Measurements from ENCODE around the gene CABLES2. TPM values are rescaled to one million over a fixed set of nuclear protein-coding genes. Genes with fewer than 3 reads are reported as not detected.

The CABLES2 gene
- total and polyA plus RNA-seq, 4 donors = 1.8 to 4.2 (median 2.5) TPM

DNA sequence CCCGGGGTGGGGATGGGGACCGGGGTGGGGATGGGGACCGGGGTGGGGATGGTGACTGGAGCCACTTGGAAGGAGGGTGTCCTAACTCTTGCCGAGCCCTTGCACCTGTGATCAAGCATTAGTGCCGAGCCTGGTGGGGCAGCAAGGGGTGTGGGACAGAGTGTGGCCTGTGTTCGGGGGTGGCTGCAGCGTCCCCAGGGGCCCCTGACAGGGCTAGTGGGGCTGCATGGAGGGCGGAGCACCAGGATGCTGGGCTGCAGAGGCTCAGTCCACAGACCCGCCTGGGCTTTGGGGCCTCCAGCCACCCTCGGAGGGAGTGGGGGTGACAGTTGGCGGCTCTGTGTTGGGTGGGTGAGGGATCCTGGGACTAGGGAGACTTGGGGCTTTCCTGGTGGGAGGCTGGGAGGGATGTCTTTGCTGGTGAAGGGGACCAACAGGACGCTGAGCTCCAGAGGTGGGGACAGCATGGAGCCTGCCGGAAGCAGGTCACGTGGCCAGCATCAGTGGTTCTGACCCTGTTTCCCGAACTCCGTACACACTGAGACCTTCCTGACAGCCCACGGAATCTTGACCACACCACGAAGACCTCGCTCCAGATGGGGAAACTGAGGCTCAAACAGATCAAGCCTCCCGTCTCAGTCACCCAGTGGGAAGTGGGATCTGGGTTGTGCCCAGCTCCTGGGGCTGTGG lies 15.7 kb upstream of the CABLES2 start:
- no peaks in the 10 kb centered on the region for H3K27me3 ChIP-seq (ENCODE audit: control insufficient read depth in 1 of 2, insufficient read depth in 2 of 2, low read length in 1 of 2)
- no peaks in the 10 kb centered on the region for H3K4me1 ChIP-seq (ENCODE audit: control insufficient read depth in 1 of 2, insufficient read depth in 2 of 2, low read length in 2 of 2)
- no peak overlapping the region for H3K27ac ChIP-seq (ENCODE audit: low read depth in 1 of 2, low read length in 2 of 2)
- ATAC-seq (ENCODE audit: low FRiP score) = no peak
- no peaks in the 10 kb centered on the region for H3K9me3 ChIP-seq (ENCODE audit: control insufficient read depth, low read length)
- H3K36me3 ChIP-seq (ENCODE audit: control insufficient read depth in 1 of 2, insufficient read depth in 2 of 2, low read length in 1 of 2) = no peaks in the 10 kb centered on the region
- intact Hi-C loops (cut with DNase I) = no loop called here
- 89% methylated on average over 19 to 20 of the region's 20 CpGs for WGBS, 2 donors
- no peak for DNase-seq
- H3K4me3 ChIP-seq (ENCODE audit: low read length in 2 of 2) = no peak overlapping the region

DNA sequence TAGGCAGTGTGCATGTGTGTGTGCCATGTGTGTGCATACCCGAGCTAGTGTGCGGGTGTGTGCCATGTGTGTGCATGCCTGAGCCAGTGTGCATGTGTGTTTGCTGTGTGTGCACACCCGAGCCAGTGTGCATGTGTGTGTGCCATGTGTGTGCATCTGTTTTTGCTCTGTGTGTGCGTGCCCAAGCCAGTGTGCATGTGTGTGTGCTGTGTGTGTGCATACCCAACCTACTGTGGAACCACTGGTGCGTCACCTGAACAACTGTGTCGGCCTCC lies 14.6 kb upstream of the CABLES2 start:
- no peak overlapping the region for H3K4me3 ChIP-seq (ENCODE audit: low read length in 2 of 2)
- intact Hi-C loops (cut with DNase I) = no loop called here
- no peaks in the 10 kb centered on the region for H3K9me3 ChIP-seq (ENCODE audit: control insufficient read depth, low read length)
- 87 to 88% methylated on average over 6 of the region's 6 CpGs for WGBS, 2 donors
- no peaks in the 10 kb centered on the region for H3K36me3 ChIP-seq (ENCODE audit: control insufficient read depth in 1 of 2, insufficient read depth in 2 of 2, low read length in 1 of 2)
- no peak overlapping the region for H3K27ac ChIP-seq (ENCODE audit: low read depth in 1 of 2, low read length in 2 of 2)
- no peak for DNase-seq
- no peaks in the 10 kb centered on the region for H3K27me3 ChIP-seq (ENCODE audit: control insufficient read depth in 1 of 2, insufficient read depth in 2 of 2, low read length in 1 of 2)
- H3K4me1 ChIP-seq (ENCODE audit: control insufficient read depth in 1 of 2, insufficient read depth in 2 of 2, low read length in 2 of 2) = no peaks in the 10 kb centered on the region
- ATAC-seq (ENCODE audit: low FRiP score) = no peak

- intact Hi-C loops (cut with DNase I) = no loop called here
- H3K27ac ChIP-seq (ENCODE audit: low read depth in 1 of 2, low read length in 2 of 2) = no peak overlapping the region
- ATAC-seq (ENCODE audit: low FRiP score) (no peak), DNase-seq (no peak)
- H3K9me3 ChIP-seq (ENCODE audit: control insufficient read depth, low read length) = no peaks in the 10 kb centered on the region
- no peaks in the 10 kb centered on the region for H3K36me3 ChIP-seq (ENCODE audit: control insufficient read depth in 1 of 2, insufficient read depth in 2 of 2, low read length in 1 of 2)
- 89 to 90% methylated on average over 24 of the region's 24 CpGs for WGBS, 2 donors
- H3K4me1 ChIP-seq (ENCODE audit: control insufficient read depth in 1 of 2, insufficient read depth in 2 of 2, low read length in 2 of 2) = no peaks in the 10 kb centered on the region
- H3K27me3 ChIP-seq (ENCODE audit: control insufficient read depth in 1 of 2, insufficient read depth in 2 of 2, low read length in 1 of 2) = no peaks in the 10 kb centered on the region
- no peak overlapping the region for H3K4me3 ChIP-seq (ENCODE audit: low read length in 2 of 2)
Measured at GRCh38 chr20:62420846-62421715, 14.0 kb upstream of the CABLES2 start.

- no peaks in the 10 kb centered on the region for H3K9me3 ChIP-seq (ENCODE audit: control insufficient read depth, low read length)
- intact Hi-C loops (cut with DNase I) = no loop called here
- H3K27me3 ChIP-seq (ENCODE audit: control insufficient read depth in 1 of 2, insufficient read depth in 2 of 2, low read length in 1 of 2) = no peaks in the 10 kb centered on the region
- H3K36me3 ChIP-seq (ENCODE audit: control insufficient read depth in 1 of 2, insufficient read depth in 2 of 2, low read length in 1 of 2) = no peaks in the 10 kb centered on the region
- no peak for DNase-seq
- H3K4me1 ChIP-seq (ENCODE audit: control insufficient read depth in 1 of 2, insufficient read depth in 2 of 2, low read length in 2 of 2) = no peaks in the 10 kb centered on the region
- 80 to 94% methylated on average over 7 to 9 of the region's 9 CpGs for WGBS, 2 donors
- H3K27ac ChIP-seq (ENCODE audit: low read depth in 1 of 2, low read length in 2 of 2) = no peak overlapping the region
- no peak for ATAC-seq (ENCODE audit: low FRiP score)
- no peak overlapping the region for H3K4me3 ChIP-seq (ENCODE audit: low read length in 2 of 2)
Measured at GRCh38 chr20:62419759-62420158, 12.7 kb upstream of the CABLES2 start.

- H3K9me3 ChIP-seq (ENCODE audit: control insufficient read depth, low read length) = no peaks in the 10 kb centered on the region
- no peak overlapping the region for H3K27ac ChIP-seq (ENCODE audit: low read depth in 1 of 2, low read length in 2 of 2)
- DNase-seq (no peak), ATAC-seq (ENCODE audit: low FRiP score) (no peak)
- H3K27me3 ChIP-seq (ENCODE audit: control insufficient read depth in 1 of 2, insufficient read depth in 2 of 2, low read length in 1 of 2) = no peaks in the 10 kb centered on the region
- WGBS, 2 donors = 85 to 89% methylated on average over 17 to 19 of the region's 19 CpGs
- H3K4me3 ChIP-seq (ENCODE audit: low read length in 2 of 2) = no peak overlapping the region
- no peaks in the 10 kb centered on the region for H3K4me1 ChIP-seq (ENCODE audit: control insufficient read depth in 1 of 2, insufficient read depth in 2 of 2, low read length in 2 of 2)
- no peaks in the 10 kb centered on the region for H3K36me3 ChIP-seq (ENCODE audit: control insufficient read depth in 1 of 2, insufficient read depth in 2 of 2, low read length in 1 of 2)
- intact Hi-C loops (cut with DNase I) = no loop called here
Measured at GRCh38 chr20:62418709-62419487, 11.8 kb upstream of the CABLES2 start.

DNA sequence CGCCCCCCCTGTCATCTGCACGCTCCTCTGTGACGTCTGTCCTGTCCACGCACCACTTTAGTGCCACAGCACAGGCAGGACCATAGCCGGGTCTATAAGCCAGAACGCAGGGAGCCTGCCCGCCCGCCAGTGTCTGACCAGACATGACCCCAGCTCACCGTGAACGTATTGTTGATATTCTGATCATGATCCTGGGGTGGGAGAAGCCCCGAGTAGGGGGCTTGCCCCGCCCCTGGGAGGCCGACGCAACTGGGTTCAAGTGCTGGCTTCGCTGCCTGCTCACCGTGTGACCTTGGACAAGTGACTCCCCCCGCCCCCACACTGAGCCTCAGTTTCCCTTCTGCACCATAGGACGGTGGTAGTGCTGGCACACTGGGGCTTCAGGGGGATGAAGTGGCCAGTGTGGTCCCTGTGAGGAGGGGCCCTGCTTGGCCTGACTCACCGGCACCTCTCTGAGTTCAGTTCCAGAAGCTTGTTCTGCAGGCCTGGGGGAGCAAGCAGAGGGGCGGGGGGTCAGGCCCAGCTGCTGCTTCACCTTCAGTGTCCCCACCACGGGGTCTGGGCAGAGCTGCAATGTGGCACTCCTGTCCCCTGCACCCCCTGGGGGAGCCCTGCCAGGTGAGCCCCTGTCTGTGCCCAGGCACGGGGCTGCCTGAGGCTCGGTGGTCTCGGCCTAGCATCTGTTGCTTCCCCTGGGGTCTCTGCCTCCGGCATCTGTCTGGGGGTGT lies 11.1 kb upstream of the CABLES2 start:
- Histone ChIP-seq H3K4me3 (ENCODE audit: low read length in 2 of 2) (no peak overlapping the region), H3K27me3 (ENCODE audit: control insufficient read depth in 1 of 2, insufficient read depth in 2 of 2, low read length in 1 of 2) (no peaks in the 10 kb centered on the region), H3K4me1 (ENCODE audit: control insufficient read depth in 1 of 2, insufficient read depth in 2 of 2, low read length in 2 of 2) (no peaks in the 10 kb centered on the region), H3K27ac (ENCODE audit: low read depth in 1 of 2, low read length in 2 of 2) (no peak overlapping the region), H3K36me3 (ENCODE audit: control insufficient read depth in 1 of 2, insufficient read depth in 2 of 2, low read length in 1 of 2) (no peaks in the 10 kb centered on the region), H3K9me3 (ENCODE audit: control insufficient read depth, low read length) (no peaks in the 10 kb centered on the region)
- no peak for DNase-seq
- intact Hi-C loops (cut with DNase I) = no loop called here
- no peak for ATAC-seq (ENCODE audit: low FRiP score)
- 80 to 82% methylated on average over 25 of the region's 25 CpGs for WGBS, 2 donors

DNA sequence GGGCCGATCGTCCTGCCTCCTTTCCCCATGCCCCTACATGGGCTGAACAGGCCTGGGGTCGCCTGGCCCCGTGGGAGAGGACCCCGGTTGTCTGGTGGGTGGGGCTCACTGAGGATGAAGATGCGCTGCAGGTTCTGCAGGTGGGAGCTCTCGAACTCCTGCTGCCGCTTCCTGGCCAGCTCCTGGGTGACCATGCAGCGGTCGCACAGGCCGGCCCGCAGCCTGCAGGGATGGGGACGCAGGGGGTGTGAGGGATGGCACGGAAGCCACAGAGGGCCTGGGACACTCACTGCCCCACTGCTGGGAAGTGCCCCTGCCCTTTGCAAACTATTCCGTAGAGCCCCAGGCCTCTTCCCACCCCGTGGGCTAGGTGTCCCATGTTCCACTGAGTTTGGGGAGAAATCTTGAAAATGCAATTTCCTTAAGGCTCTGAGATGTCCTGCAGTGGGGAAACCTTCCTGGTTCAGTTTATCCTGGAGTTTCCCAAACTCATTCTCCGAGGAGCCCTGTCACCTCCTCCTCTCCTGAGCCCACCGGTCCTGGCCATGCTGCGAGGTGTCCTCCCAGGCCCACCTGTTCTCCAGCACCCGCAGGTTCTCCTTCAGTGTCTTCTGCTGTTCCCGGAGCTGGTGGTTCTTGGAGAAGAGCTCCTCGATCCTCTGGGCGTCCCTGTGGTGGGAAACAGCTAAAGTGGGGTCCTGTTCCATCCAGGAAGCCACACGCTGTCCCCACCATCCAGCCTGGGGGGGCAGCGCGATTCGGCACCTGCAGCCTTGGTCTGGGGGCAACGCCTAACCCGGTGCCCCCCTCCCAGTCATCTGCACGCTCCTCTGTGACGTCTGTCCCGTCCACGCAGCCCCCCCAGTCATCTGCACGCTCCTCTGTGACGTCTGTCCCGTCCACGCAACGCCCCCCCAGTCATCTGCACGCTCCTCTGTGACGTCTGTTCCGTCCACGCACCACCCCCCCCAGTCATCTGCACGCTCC lies 9.9 kb upstream of the CABLES2 start:
- ATAC-seq (ENCODE audit: low FRiP score) = no peak

More for the DNA sequence above, 9.9 kb upstream of the CABLES2 start:
- no peak overlapping the region for H3K27ac ChIP-seq (ENCODE audit: low read depth in 1 of 2, low read length in 2 of 2)
- no peaks in the 10 kb centered on the region for H3K9me3 ChIP-seq (ENCODE audit: control insufficient read depth, low read length)
- no peak for DNase-seq
- H3K36me3 ChIP-seq (ENCODE audit: control insufficient read depth in 1 of 2, insufficient read depth in 2 of 2, low read length in 1 of 2) = no peaks in the 10 kb centered on the region
- H3K4me1 ChIP-seq (ENCODE audit: control insufficient read depth in 1 of 2, insufficient read depth in 2 of 2, low read length in 2 of 2) = no peaks in the 10 kb centered on the region
- 85 to 88% methylated on average over 40 to 43 of the region's 43 CpGs for WGBS, 2 donors
- intact Hi-C loops (cut with DNase I) = no loop called here
- no peaks in the 10 kb centered on the region for H3K27me3 ChIP-seq (ENCODE audit: control insufficient read depth in 1 of 2, insufficient read depth in 2 of 2, low read length in 1 of 2)
- no peak overlapping the region for H3K4me3 ChIP-seq (ENCODE audit: low read length in 2 of 2)
